ENCODE data around the gene UQCC2. TPM values are rescaled to one million over a fixed set of nuclear protein-coding genes. Genes with fewer than 3 reads are reported as not detected.

The UQCC2 gene
- total RNA-seq, 1 donor from 2014 or later = 68.9 TPM

GRCh38 chr6:33739571-33739970 is 28.1 kb upstream of the UQCC2 start:
- Mint-ChIP-seq H3K27me3 (ENCODE audit: unreplicated experiment) (no peaks in the 10 kb centered on the region), H3K36me3 (ENCODE audit: unreplicated experiment) (no peaks in the 10 kb centered on the region), H3K4me1 (ENCODE audit: unreplicated experiment) (peaks cover 12% of the 10 kb centered on the region), H3K4me3 (ENCODE audit: unreplicated experiment) (no peak overlapping the region), H3K9me3 (ENCODE audit: unreplicated experiment) (no peaks in the 10 kb centered on the region), H3K27ac (ENCODE audit: unreplicated experiment) (no peak overlapping the region)
- TF ChIP-seq, protein P1, sequence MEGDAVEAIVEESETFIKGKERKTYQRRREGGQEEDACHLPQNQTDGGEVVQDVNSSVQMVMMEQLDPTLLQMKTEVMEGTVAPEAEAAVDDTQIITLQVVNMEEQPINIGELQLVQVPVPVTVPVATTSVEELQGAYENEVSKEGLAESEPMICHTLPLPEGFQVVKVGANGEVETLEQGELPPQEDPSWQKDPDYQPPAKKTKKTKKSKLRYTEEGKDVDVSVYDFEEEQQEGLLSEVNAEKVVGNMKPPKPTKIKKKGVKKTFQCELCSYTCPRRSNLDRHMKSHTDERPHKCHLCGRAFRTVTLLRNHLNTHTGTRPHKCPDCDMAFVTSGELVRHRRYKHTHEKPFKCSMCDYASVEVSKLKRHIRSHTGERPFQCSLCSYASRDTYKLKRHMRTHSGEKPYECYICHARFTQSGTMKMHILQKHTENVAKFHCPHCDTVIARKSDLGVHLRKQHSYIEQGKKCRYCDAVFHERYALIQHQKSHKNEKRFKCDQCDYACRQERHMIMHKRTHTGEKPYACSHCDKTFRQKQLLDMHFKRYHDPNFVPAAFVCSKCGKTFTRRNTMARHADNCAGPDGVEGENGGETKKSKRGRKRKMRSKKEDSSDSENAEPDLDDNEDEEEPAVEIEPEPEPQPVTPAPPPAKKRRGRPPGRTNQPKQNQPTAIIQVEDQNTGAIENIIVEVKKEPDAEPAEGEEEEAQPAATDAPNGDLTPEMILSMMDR (IDR thresholded peaks at IDR 0.05) = no peak
- no peak for DNase-seq (ENCODE audit: extremely low spot score, unreplicated experiment)

DNA sequence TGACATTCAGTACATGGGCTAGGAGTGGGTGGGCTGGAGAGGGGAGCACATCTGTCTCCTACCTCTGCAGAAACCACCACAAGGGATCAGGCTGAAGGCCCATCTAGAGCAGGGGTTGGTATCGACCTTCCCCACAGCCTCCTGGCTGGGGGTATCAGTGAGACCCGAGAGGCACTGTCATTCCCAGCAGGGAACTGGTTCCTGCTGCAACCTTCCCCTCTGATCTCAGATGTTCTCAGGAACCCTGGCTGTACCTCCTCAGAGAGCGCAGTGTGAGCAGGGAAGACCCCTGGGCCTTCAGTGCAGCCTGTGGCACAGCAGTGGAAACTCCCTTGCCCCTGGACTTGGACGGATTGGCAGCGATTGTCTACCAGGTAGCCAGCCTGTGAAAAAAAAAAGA is 27.4 kb upstream of the UQCC2 start:
- H3K9me3 Mint-ChIP-seq (ENCODE audit: unreplicated experiment) = no peaks in the 10 kb centered on the region
- H3K27ac Mint-ChIP-seq (ENCODE audit: unreplicated experiment) = no peak overlapping the region

GRCh38 chr6:33738153-33738552 is 26.7 kb upstream of the UQCC2 start:
- Mint-ChIP-seq H3K9me3 (ENCODE audit: unreplicated experiment) (no peaks in the 10 kb centered on the region), H3K27ac (ENCODE audit: unreplicated experiment) (no peak overlapping the region), H3K27me3 (ENCODE audit: unreplicated experiment) (no peaks in the 10 kb centered on the region), H3K4me3 (ENCODE audit: unreplicated experiment) (no peak overlapping the region), H3K36me3 (ENCODE audit: unreplicated experiment) (no peaks in the 10 kb centered on the region), H3K4me1 (ENCODE audit: unreplicated experiment) (peaks cover 8% of the 10 kb centered on the region)
- TF ChIP-seq, protein P1 (IDR thresholded peaks at IDR 0.05) = no peak
- no peak for DNase-seq (ENCODE audit: extremely low spot score, unreplicated experiment)

More for the DNA sequence above, 27.4 kb upstream of the UQCC2 start:
- DNase-seq (ENCODE audit: extremely low spot score, unreplicated experiment) = no peak
- H3K36me3 Mint-ChIP-seq (ENCODE audit: unreplicated experiment) = no peaks in the 10 kb centered on the region
- H3K27me3 Mint-ChIP-seq (ENCODE audit: unreplicated experiment) = no peaks in the 10 kb centered on the region
- H3K4me1 Mint-ChIP-seq (ENCODE audit: unreplicated experiment) = peaks cover 9% of the 10 kb centered on the region
- TF ChIP-seq, protein P1 (IDR thresholded peaks at IDR 0.05) = no peak
- H3K4me3 Mint-ChIP-seq (ENCODE audit: unreplicated experiment) = no peak overlapping the region

- Mint-ChIP-seq H3K4me3 (ENCODE audit: unreplicated experiment) (no peak overlapping the region), H3K4me1 (ENCODE audit: unreplicated experiment) (peaks cover 6% of the 10 kb centered on the region), H3K27ac (ENCODE audit: unreplicated experiment) (no peak overlapping the region), H3K9me3 (ENCODE audit: unreplicated experiment) (no peaks in the 10 kb centered on the region), H3K27me3 (ENCODE audit: unreplicated experiment) (no peaks in the 10 kb centered on the region), H3K36me3 (ENCODE audit: unreplicated experiment) (no peaks in the 10 kb centered on the region)
- DNase-seq (ENCODE audit: extremely low spot score, unreplicated experiment) = no peak
- TF ChIP-seq, protein P1 (IDR thresholded peaks at IDR 0.05) = no peak
Measured at GRCh38 chr6:33737267-33738026, 25.9 kb upstream of the UQCC2 start.

GRCh38 chr6:33735216-33735615 is 23.7 kb upstream of the UQCC2 start:
- no peaks in the 10 kb centered on the region for H3K27me3 Mint-ChIP-seq (ENCODE audit: unreplicated experiment)
- no peak overlapping the region for H3K4me3 Mint-ChIP-seq (ENCODE audit: unreplicated experiment)
- no peak for DNase-seq (ENCODE audit: extremely low spot score, unreplicated experiment)
- no peak overlapping the region for H3K27ac Mint-ChIP-seq (ENCODE audit: unreplicated experiment)
- no peaks in the 10 kb centered on the region for H3K9me3 Mint-ChIP-seq (ENCODE audit: unreplicated experiment)
- H3K36me3 Mint-ChIP-seq (ENCODE audit: unreplicated experiment) = no peaks in the 10 kb centered on the region
- TF ChIP-seq, protein P1 (IDR thresholded peaks at IDR 0.05) = no peak
- H3K4me1 Mint-ChIP-seq (ENCODE audit: unreplicated experiment) = peaks cover 6% of the 10 kb centered on the region
